Measurements from ENCODE around the gene OR51T1.
"Not testable (repeated sequence)": the region's sequence is repeated elsewhere in the genome, so short reads cannot be mapped to it uniquely, and the experiment has no call there.

The OR51T1 gene, protein sequence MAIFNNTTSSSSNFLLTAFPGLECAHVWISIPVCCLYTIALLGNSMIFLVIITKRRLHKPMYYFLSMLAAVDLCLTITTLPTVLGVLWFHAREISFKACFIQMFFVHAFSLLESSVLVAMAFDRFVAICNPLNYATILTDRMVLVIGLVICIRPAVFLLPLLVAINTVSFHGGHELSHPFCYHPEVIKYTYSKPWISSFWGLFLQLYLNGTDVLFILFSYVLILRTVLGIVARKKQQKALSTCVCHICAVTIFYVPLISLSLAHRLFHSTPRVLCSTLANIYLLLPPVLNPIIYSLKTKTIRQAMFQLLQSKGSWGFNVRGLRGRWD

DNA sequence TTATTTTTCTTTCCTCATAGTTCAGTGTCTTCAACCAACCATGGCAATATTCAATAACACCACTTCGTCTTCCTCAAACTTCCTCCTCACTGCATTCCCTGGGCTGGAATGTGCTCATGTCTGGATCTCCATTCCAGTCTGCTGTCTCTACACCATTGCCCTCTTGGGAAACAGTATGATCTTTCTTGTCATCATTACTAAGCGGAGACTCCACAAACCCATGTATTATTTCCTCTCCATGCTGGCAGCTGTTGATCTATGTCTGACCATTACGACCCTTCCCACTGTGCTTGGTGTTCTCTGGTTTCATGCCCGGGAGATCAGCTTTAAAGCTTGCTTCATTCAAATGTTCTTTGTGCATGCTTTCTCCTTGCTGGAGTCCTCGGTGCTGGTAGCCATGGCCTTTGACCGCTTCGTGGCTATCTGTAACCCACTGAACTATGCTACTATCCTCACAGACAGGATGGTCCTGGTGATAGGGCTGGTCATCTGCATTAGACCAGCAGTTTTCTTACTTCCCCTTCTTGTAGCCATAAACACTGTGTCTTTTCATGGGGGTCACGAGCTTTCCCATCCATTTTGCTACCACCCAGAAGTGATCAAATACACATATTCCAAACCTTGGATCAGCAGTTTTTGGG is at the start of gene OR51T1:
OR51T1 (plus strand) TSS at position 41 of the 641 bp plus-strand sequence; CDS start at position 41, 0 bp downstream.
- in situ Hi-C loops (cut with MboI; ENCODE audit: low sequenced_read_pairs): no loop called here

DNA sequence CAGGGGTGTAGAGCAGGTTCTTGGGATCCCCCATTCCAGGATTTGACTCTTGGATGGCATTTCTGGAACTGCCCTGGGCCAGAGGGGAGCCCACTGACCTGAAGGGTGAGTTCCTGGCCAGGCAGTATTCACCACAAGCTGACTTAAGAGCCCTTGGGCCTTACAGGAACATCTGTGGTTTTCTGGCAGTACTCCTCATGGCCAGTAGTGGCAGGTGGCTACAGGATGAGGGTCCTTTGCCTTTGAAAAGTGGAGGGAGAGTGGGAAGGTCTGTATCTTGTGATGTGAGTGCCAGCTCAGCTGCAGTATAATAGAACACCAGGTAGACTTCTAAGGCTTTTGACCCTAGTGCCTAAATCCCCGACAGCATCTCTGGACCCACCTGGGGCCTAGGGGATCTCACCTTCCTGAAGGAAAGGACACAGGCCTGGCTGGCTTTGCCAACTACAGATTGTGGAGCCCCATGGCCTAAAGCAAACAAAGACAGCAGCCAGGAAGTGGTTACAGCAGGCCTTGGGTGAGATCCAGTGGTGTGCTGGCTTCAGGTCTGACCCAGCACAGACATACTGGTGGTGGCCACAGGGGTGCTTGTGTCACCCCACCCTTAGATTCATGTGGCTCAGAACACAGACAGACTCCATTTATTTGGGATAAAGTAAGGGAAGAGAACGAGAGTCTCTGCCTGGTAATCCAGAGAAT is 41.7 kb upstream of the OR51T1 start:
- in situ Hi-C loops (cut with MboI; ENCODE audit: low sequenced_read_pairs): no loop called here

DNA sequence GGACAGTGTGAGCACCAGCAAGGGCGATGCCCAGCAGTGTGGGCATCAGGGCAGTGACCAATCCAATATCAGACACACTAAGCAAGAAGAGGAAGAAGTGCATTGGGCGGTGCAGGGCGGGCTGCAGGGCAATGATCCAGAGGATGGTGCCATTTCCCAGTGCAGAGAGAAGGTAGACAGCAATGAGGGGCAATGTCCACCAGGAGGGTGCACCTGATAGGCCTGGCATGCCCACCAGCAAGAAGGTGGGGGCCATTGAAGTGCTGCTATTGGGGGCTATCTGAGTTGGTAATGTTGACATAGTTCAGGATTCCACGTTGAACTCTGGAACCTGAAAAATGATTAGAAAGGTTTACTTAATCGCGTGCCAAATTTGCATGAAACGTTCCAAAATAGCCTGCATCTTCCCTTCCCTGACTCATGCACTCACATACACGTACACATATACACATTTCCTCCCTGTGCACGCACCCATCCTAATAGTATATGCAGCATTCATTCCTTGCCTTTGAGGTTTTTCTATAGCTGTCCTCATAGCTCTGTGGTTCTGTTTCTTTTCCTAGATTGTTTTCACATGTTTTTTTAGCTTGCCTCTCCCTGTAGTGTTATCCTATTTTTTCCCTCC is 32.7 kb upstream of the OR51T1 start, which contains the start of gene OR51S1:
OR51S1 (minus strand) TSS at position 301 of the 625 bp plus-strand sequence; CDS start at position 301, 0 bp downstream.
- in situ Hi-C loops (cut with MboI; ENCODE audit: low sequenced_read_pairs): no loop called here

DNA sequence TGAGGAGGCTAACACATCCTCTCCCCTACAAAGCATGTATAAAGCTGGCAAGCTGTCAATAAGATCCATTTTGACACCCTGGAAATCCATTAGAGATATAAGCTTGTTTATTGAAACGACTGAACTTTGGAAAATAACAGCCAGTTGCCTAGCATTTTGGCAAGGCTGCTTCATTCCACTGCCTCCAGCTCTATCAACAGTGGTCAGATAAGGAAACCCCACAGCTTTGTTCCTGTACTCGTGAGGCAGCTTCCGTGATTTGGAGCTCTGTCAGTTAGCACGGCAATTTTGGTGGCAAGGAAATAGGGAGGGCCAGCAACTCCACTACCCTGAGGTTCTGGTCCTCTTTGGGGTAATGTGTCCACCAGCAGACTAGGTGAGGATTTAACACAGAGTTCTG is 30.7 kb upstream of the OR51T1 start:
- in situ Hi-C loops (cut with MboI; ENCODE audit: low sequenced_read_pairs): no loop called here

DNA sequence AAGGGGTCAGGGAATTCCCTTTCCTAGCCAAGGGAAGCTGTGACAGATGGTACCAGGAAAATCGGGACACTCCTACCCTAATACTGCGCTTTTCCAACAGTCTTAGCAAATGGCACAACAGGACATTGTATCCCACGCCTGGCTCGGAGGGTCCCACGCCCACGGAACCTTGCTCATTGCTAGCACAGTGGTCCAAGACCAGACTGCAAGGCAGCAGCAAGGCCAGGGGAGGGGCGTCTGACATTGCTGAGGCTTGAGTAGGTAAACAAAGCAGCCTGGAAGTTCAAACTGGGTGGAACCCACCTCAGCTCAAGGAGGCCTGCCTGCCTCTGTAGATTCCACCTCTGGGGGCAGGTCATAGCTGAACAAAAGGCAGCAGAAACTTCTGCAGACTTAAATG is 27.4 kb upstream of the OR51T1 start:
- in situ Hi-C loops (cut with MboI; ENCODE audit: low sequenced_read_pairs): not testable (repeated sequence)

DNA sequence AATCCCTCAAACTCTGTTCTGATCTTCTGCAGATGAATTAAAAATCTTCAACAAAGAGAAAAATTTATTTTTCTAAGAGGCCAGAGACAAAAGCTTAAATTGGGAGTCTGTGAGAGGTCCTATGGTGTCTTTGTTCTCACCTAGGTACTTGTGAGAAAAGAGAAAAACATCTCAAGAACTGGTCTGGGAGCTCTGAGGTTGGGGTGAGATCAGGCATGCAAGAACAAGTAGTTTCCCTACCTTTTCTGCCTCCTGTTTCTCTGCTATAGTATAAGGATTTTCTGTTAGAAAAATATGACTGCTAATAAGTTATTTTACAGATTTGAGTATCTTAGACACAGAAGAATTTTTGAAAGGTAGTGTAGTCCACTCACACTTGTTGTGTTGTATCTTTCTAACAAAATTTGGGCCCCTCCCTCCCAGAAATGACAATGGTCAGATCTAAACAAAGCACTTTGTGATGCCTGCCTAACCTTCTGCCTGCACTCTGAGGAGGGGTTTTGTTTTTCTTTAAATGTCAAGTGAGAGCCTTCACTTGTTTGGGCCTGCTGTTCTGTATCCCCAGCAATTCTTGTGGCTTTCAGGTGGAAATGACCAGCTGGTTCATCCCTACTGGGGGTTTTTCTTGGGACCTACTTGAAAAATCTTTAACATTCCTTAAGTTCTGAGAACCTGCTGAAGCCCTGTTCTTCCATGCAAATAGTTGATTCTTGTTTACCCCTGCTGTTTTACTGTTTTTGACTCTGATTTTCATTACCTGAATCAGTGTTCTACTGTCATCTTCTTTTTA is 19.1 kb upstream of the OR51T1 start:
- in situ Hi-C loops (cut with MboI; ENCODE audit: low sequenced_read_pairs): no loop called here

DNA sequence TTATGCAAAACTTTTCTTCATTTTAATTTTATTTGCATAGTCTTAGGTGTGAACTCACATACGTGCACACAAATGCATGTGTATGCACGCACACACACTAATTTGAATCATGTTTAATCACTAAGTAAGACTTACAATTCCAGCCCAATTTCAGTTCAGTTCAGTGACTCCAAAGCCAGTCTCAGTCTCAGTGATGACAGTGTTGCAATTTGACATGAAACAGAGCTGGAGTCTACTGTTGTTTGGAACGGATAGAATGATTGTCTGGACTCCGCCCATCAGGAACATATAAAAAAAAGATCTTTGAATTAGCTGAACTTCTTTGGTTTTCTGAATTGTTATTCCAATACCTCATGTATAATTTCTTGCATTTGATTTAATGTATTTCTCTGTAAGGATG is 17.8 kb upstream of the OR51T1 start:
- in situ Hi-C loops (cut with MboI; ENCODE audit: low sequenced_read_pairs): no loop called here

DNA sequence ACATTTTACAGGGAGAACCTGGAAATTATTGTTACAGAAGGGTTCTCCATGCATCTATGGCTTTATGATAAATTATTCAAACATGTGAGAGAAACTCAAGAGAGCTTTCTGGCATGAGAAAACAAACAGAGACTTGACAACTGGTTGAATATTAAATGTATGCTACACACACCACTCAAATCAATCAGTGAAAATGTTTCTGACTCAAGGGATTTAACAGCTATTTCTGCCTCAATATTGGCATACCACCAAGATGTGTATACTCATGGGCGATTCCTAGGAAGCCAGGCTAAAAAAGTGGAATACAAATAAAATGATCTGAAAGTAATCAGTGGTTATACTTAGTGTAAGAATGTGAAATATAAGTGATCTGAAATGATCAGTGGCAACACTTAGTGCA is 15.8 kb upstream of the OR51T1 start:
- in situ Hi-C loops (cut with MboI; ENCODE audit: low sequenced_read_pairs): no loop called here

DNA sequence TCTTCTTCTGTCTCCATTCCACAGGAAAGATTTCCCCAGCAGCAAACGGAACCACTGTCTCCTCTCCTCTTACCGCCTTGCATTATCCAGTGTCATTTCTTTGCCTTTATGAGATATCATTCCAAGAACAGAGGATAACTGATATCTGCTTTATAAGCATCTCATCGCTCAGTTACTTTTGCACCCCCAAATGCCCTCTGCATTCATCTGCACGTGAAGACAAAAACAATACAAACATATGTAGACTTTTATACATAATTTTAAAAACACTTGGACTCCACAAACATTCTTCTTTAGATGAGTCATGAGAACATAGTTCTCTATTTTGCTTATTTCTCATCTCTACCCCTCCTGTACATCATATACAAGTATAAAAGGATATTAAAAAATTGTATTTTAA is 512 bp upstream of the OR51T1 start:
- in situ Hi-C loops (cut with MboI; ENCODE audit: low sequenced_read_pairs): no loop called here

DNA sequence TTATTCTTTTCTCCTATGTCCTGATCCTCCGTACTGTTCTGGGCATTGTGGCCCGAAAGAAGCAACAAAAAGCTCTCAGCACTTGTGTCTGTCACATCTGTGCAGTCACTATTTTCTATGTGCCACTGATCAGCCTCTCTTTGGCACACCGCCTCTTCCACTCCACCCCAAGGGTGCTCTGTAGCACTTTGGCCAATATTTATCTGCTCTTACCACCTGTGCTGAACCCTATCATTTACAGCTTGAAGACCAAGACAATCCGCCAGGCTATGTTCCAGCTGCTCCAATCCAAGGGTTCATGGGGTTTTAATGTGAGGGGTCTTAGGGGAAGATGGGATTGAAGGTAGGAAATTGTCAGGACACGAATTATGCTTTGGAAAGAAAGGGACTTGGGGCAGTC is 843 bp downstream of the OR51T1 start:
- in situ Hi-C loops (cut with MboI; ENCODE audit: low sequenced_read_pairs): no loop called here

DNA sequence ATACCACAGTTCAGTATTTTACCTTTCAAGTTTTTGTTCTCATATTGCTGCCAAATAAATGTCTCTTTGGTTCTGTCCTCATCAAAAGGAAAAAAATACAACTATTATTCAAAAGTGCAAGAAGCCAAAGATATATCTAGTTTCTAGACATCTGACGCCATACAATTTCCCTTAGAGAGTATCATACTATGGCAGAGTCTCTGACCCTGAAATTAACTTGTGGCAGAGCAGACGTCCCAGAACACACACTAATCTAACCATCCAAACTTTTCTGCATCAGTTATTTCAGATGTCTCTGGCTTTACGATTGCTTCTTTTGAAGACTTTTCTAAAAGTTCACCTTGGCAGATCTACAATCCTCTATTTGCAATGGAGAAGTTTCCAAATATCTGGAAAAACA is 2.7 kb downstream of the OR51T1 start:
- in situ Hi-C loops (cut with MboI; ENCODE audit: low sequenced_read_pairs): no loop called here

DNA sequence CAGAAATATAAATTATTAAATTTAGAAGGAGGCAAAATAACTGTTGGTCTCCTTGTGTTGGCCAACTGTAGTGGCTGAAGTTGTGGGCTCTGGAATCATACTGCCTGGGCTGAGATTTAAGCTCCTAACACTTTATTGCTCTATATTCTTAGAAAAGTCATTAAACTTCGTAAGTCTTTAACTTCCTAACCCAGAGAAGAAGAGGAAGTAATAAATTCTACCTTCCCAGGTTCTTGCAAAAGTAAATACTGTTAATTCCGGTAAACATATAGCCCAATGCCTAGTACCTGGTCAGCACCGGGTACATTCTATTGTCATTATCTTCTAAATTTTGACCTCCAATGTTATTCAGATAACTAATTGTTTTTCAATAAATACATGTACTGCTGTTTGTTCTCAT is 4.5 kb downstream of the OR51T1 start:
- in situ Hi-C loops (cut with MboI; ENCODE audit: low sequenced_read_pairs): no loop called here

DNA sequence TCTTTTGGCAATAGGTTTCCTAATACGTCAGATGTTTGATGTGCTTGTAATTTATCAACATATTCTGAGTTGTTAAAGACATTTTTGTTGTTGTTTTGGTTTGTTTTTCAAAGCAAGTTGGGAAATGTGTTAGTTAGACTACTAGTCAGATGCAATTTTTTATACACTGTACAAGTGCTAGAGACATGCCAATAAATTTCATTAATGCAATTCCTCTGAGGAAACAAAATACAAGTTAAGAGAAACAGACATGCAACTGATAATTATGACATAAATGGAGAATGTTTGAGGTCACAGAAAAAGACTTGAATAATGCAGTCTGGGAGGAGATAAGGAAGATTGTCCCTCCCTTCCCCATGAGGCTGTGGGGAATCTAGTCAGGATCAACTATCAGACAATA is 5.9 kb downstream of the OR51T1 start:
- in situ Hi-C loops (cut with MboI; ENCODE audit: low sequenced_read_pairs): no loop called here

DNA sequence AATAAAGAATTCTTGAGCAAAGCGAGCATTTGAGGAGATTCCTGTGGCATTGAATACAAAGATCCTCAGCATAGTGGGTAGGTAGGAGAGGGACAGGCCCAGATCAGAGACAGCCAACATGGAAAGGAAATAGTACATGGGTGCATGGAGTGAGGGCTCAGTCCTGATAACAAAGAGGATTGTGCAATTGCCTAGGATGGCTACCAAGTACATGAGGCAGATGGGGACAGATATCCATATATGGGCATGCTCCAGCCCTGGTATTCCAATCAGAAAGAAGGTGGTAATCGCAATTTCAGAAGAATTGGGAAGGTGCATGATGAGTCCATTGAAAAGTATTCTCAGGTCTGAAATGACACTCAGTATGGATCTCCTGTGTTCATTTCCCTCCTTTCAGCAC is 8.6 kb downstream of the OR51T1 start:
- in situ Hi-C loops (cut with MboI; ENCODE audit: low sequenced_read_pairs): no loop called here

DNA sequence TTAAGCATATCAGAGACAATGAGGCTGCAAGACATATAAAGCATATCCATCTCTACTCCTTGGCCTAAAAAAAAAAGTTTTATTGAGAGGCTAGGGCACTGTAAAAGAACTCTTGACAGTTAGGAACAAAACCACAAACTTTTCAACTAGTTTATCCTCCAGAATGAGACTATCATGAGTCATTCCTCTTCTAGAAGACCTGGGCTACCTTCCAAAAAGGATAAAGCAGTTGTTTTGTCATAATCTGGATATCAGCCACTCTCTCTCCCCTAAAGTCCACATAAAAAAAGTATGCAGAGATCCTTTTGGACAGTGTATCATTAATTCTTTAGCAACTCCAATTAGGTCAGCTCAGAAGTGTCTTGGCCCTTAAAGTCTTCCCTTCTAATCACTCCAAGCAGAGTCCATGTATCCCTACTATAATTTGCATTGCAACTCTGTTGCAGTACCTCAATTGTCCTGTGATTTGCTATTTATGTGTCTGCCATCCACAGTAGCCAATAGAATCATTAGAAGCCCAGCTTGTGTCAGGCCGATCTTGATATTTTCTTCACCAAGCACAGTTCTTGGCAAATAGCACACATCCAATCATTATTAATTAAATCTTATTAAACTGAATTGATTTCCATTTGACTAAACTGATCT is 10.4 kb downstream of the OR51T1 start:
- in situ Hi-C loops (cut with MboI; ENCODE audit: low sequenced_read_pairs): no loop called here

DNA sequence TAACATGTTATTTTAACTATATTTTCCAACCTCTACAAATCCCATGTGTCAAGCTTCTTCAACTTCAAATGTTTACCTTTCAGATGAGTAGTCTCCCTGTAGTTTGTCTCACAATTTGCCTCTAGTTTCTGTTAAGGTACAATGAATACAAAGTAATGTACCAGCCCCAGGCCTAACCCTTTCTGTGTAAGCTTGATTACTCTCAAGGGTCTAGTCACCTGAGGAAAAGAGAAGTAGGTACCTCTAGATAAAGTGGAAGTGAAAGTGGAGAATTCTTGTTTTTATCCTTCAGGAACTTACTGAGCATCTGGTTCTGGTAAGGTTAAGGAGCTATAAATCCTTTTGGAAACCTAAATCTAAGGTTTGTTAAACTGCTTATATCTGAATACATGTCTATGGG is 21.8 kb downstream of the OR51T1 start, which contains the start of gene OR51A7:
OR51A7 (plus strand) TSS at position 300 of the 400 bp plus-strand sequence. CDS start 3,587 bp downstream, outside the sequence.
- in situ Hi-C loops (cut with MboI; ENCODE audit: low sequenced_read_pairs): no loop called here

DNA sequence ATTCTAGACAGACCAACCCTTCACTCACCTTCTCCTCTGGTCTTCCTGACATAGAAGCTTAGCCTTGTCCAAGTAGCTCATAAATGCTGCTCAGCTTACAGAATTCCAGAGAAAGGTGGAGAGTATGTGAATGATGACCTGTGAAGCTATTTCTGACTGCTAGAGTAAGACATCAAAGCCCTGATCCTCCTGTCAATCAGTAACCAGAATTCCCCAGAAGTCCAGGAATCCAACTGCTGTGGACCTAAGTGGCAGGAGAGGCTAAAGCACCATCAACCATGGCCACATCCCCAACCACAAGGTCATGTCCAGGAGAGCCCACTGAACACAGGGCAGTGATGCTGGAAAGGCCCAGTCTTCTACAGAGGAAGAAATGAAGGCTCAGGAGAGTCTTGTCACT is 34.9 kb downstream of the OR51T1 start:
- in situ Hi-C loops (cut with MboI; ENCODE audit: low sequenced_read_pairs): no loop called here

DNA sequence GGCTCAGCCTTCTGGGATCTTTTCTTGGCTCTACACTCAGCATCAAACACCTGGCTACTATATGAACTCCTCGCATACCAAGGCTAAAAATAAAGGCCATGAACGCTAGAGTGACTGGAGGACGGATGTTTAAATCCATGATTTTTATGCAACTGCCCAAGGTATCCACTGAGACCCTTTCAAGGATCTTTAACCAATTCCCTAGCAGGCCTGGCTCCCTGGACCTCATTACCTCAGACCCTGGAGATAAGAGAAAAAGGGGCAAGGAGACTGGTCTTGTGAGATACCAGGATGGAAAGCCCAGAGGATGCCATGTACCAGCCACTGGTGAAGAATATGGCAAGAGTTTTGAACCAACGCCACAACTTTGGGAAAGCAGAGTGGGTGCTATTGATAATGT is 37.5 kb downstream of the OR51T1 start, which contains the start of gene OR51G2:
OR51G2 (minus strand) TSS at position 101 of the 400 bp plus-strand sequence. CDS start 3,687 bp downstream, outside the sequence.
- in situ Hi-C loops (cut with MboI; ENCODE audit: low sequenced_read_pairs): no loop called here

DNA sequence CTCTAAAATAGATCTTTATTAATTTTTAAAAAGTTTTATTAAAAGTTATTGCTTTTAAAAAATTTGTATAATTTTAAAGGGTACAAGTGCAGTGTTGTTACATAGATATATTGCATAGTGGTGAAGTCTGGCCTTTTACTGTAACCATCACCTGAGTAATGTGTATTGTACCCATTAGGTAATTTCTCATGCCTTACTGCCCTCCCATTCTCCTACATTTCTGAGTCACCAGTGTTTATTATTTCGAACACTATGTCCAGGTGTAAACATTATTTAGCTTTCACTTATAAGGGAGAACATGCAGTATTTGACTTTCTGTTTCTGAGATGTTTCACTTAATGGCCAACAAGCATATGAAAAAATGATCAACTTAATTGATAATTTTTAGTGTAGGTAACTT is 40.1 kb downstream of the OR51T1 start:
- in situ Hi-C loops (cut with MboI; ENCODE audit: low sequenced_read_pairs): no loop called here

DNA sequence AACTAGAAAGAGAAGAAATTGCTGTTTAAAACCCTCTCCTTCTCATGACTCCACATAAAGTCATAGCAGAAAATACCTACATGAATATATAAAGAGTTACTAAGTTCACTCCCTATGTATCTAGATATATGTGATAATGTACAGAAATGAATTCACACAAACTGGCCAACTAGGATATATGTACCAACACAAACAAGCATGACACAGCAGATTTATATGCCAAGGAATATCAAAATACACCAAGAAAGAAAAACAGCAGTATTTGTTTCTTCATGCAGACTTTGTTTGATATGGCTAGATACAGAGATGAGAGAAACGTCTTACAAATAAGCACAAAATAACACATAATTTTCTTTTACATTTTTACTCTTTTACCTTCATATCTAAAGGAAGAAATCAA is 40.6 kb downstream of the OR51T1 start:
- in situ Hi-C loops (cut with MboI; ENCODE audit: low sequenced_read_pairs): no loop called here
